ENCODE results near the gene CTNNB1.
A peak's percentile ranks its signal among the peaks of the same experiment; 100 is the strongest.

The CTNNB1 gene

DNA sequence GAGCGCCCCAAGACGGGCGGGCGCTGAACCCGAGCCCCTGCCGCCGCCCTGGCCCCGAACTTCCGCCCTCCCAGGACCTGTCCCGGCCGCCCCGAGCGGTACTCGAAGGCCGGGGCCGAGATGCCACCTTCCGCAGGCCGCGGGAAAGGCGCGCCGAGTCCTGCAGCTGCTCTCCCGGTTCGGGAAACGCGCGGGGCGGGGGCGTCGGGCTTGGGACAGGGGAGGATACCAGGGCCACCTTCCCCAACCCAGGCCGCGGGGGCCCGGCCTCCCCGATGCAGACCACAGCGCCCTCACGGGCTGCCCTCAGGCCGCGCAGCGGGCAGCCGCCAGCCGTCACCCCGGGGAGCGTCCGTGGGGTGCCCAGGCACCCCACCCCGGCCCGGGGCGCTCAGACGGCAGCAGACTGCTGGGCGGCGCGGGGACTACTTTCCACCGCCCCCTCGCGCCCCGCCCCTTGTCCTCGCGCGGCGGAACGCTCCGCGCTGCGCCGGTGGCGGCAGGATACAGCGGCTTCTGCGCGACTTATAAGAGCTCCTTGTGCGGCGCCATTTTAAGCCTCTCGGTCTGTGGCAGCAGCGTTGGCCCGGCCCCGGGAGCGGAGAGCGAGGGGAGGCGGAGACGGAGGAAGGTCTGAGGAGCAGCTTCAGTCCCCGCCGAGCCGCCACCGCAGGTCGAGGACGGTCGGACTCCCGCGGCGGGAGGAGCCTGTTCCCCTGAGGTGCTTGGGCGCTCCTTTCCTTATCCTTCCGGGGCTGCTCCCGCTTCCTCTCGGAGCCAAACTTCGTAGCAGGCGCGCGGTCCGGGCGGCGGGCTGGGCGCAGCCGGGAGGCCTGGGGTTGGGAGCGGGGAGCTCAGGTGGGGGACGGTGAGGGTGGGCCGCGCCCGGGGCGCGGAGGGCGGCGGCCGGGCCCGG is at the start of gene CTNNB1:
TSS of gene CTNNB1 (plus strand) at position 556 of the 916 bp plus-strand sequence. CDS start 24,564 bp downstream, outside the sequence.
- DNase-seq (ENCODE audit: low read depth in 2 of 2): peak; percentile 79 to 87

DNA sequence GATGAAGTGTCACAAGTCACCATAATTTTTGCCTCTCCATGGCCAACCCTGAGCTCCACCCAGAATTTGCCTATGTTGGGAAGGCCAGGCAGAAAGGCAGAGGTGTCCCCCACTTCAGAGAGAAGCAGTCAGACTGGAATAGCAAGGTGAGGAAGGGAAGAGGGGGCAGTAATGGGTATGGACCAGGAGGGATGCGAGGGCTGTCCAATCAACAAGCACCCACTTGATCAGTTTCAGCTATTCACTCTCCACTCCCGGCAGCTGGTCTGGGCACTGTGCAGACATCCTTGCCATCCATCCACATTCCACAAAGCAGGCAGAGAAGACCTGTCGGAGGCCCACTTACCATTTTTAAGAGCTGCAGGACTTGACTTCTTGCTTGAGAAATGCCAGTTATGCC is 43.5 kb upstream of the CTNNB1 start:
- no peak for DNase-seq (ENCODE audit: low read depth in 2 of 2)

GRCh38 chr3:41158947-41159346 is 40.4 kb upstream of the CTNNB1 start:
- no peak for DNase-seq (ENCODE audit: low read depth in 2 of 2)

- DNase-seq (ENCODE audit: low read depth in 2 of 2): no peak
Measured at GRCh38 chr3:41159588-41160189, 39.6 kb upstream of the CTNNB1 start.

- DNase-seq (ENCODE audit: low read depth in 2 of 2): no peak
Measured at GRCh38 chr3:41162541-41162940, 36.8 kb upstream of the CTNNB1 start.

GRCh38 chr3:41163006-41163405 is 36.3 kb upstream of the CTNNB1 start:
- no peak for DNase-seq (ENCODE audit: low read depth in 2 of 2)

GRCh38 chr3:41163421-41163820 is 35.9 kb upstream of the CTNNB1 start:
- DNase-seq (ENCODE audit: low read depth in 2 of 2): no peak

DNA sequence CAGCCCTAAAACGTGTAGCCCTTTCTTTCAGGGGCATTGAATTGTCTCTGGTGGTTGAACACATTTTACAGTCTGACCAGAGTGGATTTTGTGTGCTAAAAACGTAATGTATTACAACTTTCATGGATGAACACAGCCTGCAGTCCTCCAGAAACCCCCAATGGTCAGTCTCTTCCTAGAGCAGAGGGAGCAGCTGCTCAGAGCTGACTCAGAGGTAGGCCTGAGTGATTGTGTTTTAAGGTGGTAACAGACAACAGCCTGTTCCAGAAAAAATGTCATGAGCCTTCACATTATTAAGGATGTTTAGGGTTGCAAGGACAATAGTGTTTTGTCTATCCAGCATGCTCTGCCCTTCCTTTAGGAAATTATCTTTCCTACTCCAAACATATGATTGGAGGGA is 34.5 kb upstream of the CTNNB1 start:
- DNase-seq (ENCODE audit: low read depth in 2 of 2): no peak

DNA sequence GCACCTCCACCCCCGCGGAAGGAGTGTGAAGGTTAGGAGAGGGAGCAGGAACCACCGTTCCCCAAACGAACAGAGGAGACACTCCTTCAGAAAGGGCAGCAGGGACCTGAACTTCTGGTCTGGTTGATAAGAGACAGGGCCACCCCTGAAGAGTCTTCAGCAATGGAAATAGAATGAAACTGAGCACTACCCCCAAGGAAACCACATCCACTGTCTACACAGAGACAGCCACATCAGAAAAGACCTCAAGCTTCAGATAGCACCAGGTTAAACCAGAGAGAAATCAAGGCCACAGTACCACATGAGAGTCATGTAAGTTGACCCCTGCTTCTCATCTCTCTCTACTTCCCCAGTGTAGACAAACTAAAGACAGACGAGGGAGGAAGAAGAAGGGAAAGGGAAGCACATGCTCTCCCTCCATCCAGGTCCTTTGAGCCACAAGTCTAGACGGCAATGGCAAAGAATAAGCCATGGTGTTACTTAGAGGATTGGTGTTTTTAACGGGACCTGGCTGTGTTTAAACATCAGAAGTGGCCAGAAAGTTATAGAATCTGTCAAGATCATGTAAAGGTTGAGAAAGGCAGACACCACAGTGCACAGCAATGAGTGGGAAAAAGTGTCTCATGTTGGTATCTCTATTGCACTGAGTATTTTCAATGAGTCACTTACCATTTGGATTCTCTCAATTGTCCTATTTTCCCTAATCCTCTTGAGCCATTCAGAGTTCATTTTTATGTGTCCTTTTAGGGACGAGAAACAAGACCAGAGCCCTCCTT is 31.4 kb upstream of the CTNNB1 start:
- no peak for DNase-seq (ENCODE audit: low read depth in 2 of 2)

- no peak for DNase-seq (ENCODE audit: low read depth in 2 of 2)
Measured at GRCh38 chr3:41169023-41169422, 30.3 kb upstream of the CTNNB1 start.

DNA sequence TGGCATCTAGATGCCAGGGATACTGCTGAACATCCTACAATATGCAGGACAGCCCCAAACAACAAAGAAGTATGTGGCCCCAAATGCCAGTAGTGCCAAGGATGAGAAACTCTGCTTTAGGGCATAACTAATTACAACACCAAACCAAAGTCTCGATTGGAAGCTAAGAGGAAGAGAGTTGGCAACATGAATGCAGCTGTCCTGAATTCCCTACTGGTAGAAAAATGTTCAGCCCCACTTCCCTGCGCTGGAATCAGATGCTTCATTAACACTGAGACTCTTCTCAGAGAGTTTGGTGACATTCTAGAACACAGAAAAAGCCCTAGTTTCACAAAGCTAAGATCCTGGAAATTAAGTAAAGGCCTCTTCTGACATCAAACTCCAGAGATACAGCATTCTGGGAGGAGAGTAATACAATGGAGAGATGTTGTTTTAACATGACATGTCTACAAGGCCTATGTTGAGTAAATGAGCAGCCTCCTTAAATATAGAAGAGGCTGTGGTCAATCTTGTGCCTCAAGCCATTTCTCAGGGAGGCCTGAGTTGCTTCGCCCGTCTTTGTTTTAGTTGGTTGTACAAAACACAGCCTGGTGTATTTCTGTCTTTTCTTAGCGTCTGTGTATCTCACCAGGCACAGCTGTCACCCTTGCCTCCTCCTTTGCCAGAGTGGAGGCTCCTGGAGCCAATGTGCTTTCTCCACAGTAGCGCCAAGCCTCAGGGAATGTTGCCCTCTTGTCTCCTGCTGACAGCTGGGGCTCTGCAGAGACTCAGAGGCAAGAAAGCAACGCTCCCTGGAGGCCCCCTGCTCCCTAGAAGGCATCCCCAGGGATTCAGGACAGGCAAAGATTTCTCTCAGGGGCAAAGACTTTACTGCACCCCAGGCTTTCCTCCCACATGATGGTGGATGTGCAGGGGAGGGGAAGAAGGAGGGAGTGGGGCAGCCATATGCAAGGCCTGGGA is 25.1 kb upstream of the CTNNB1 start:
- DNase-seq (ENCODE audit: low read depth in 2 of 2): no peak

GRCh38 chr3:41175365-41175764 is 23.9 kb upstream of the CTNNB1 start:
- DNase-seq (ENCODE audit: low read depth in 2 of 2): no peak

GRCh38 chr3:41176596-41176995 is 22.7 kb upstream of the CTNNB1 start:
- DNase-seq (ENCODE audit: low read depth in 2 of 2): no peak

GRCh38 chr3:41178576-41178975 is 20.7 kb upstream of the CTNNB1 start:
- DNase-seq (ENCODE audit: low read depth in 2 of 2): no peak

DNA sequence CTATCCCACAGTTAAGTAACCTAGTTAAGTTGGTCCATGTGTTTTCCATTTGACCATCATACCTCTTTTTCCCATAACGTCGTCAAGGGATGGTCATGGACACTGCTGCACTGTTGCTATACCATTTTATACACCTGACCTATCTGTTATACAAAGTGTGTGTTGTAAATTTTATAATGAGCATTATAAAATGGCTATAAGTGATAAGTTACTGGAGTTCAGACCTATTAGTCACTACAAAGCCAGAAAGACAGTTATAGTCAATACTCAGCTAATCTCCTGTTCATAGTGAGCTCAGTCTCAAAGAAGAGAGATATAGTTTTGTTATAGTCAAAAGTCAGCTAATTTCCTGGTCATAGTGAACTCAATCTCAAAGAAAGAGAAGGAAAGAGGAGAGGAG is 18.9 kb upstream of the CTNNB1 start:
- no peak for DNase-seq (ENCODE audit: low read depth in 2 of 2)

DNA sequence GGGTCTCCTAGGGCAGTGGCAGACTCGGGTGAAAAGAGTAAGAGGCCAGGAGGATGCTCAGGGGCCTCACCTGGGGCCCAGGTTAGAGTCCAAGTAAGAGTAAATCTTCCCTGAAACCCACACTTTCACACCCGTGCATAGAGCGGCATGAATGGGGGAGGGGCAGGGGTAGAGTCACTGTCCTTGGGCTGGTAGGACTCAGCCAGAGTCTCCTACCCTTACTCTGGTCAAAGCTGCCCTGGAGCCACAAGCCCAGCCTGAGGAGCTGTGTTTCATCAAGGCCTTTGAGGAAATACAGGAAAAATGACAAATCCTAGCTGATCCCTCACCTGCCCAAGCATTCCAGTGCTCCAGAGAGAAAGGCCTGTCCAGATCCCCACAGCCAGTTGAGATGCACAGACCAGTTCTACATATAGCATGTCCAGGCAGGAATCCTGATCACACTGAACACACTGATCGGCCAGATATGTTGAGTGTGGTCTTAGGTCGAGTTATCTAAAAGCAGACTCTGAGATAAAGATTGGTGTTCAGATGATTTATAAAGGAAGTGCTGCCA is 16.7 kb upstream of the CTNNB1 start:
- DNase-seq (ENCODE audit: low read depth in 2 of 2): no peak

- no peak for DNase-seq (ENCODE audit: low read depth in 2 of 2)
Measured at GRCh38 chr3:41184394-41184793, 14.9 kb upstream of the CTNNB1 start.

GRCh38 chr3:41186297-41186696 is 13.0 kb upstream of the CTNNB1 start:
- no peak for DNase-seq (ENCODE audit: low read depth in 2 of 2)

- no peak for DNase-seq (ENCODE audit: low read depth in 2 of 2)
Measured at GRCh38 chr3:41188306-41188705, 11.0 kb upstream of the CTNNB1 start.

GRCh38 chr3:41190509-41191284 is 8.6 kb upstream of the CTNNB1 start:
- no peak for DNase-seq (ENCODE audit: low read depth in 2 of 2)

Data from activated CD8-positive, alpha-beta memory T cell treated with anti-CD3 and anti-CD28 coated beads for 4 hours (primary cell).